Neural cell (in vitro differentiated cells): ENCODE measurements around the gene HS3ST5. TPM values are rescaled to one million over a fixed set of nuclear protein-coding genes. Genes with fewer than 3 reads are reported as not detected.

Source experiments
- H2AFZ ChIP-seq: fragments of 200-600, 300-800 bp; sonication (generic), shearing (Covaris generic); 2 replicates; pipeline ENCODE4 v1.6.0; 2014; ENCODE audit warnings: low read depth, mild to moderate bottlenecking, antibody characterized with exemption, low read length, moderate library complexity
- H3F3A ChIP-seq: fragments of 200-600 bp; shearing (Covaris generic); 2 replicates; pipeline ENCODE4 v1.6.1; 2016; ENCODE audit warnings: mild to moderate bottlenecking, moderate library complexity, mixed read lengths, antibody characterized with exemption, low read length; ENCODE audit not compliant: insufficient read depth, poor library complexity, severe bottlenecking
- H3K27ac ChIP-seq: fragments of 200-600, 300-800 bp; sonication (generic), shearing (Covaris generic); 2 replicates; pipeline ENCODE4 v1.5.1; 2014; ENCODE audit warnings: mild to moderate bottlenecking, low read length, moderate library complexity
- H3K27me3 ChIP-seq: fragments of 300-800, 200-600 bp; sonication (generic), shearing (Covaris generic); 2 replicates; pipeline ENCODE4 v1.6.0; 2014; ENCODE audit warnings: mild to moderate bottlenecking, low read depth, low read length, moderate library complexity; ENCODE audit not compliant: insufficient read depth
- H3K36me3 ChIP-seq: fragments of 300-800, 200-600 bp; sonication (generic), shearing (Covaris generic); 2 replicates; pipeline ENCODE4 v1.5.1; 2014; ENCODE audit warnings: mild to moderate bottlenecking, antibody characterized with exemption, low read length, moderate library complexity; ENCODE audit not compliant: insufficient read depth
- H3K4me2 ChIP-seq: fragments of 300-800, 200-600 bp; sonication (generic), shearing (Covaris generic); 2 replicates; pipeline ENCODE4 v1.6.0; 2014; ENCODE audit warnings: mild to moderate bottlenecking, low read length
- H3K4me3 ChIP-seq: fragments of 300-800, 200-600 bp; sonication (generic), shearing (Covaris generic); 2 replicates; pipeline ENCODE4 v1.5.1; 2014; ENCODE audit warnings: mild to moderate bottlenecking, low read length, moderate library complexity
- H3K79me2 ChIP-seq: fragments of 200-600 bp; shearing (Covaris generic); replicated peaks from 2 replicates; pipeline ENCODE4 v1.6.0; 2014; ENCODE audit warnings: mild to moderate bottlenecking, low read length, moderate library complexity; ENCODE audit not compliant: insufficient read depth
- H3K9ac ChIP-seq: fragments of 300-800, 200-600 bp; sonication (generic), shearing (Covaris generic); 2 replicates; pipeline ENCODE4 v1.6.1; 2016; ENCODE audit warnings: mild to moderate bottlenecking, low read length, mixed read lengths
- H3K9me2 ChIP-seq: fragments of 200-600 bp; shearing (Covaris generic); 2 replicates; pipeline ENCODE4 v1.6.1; 2016; ENCODE audit warnings: mild to moderate bottlenecking, low read length, mixed read lengths; ENCODE audit not compliant: insufficient read depth
- H3K9me3 ChIP-seq: fragments of 200-600, 300-800 bp; sonication (generic), shearing (Covaris generic); 2 replicates; pipeline ENCODE4 v1.6.1; 2016; ENCODE audit warnings: mild to moderate bottlenecking, mixed run types, low read length, moderate library complexity, mixed read lengths
- H4K20me1 ChIP-seq: fragments of 200-600 bp; shearing (Covaris generic); 2 replicates; pipeline ENCODE4 v1.6.1; 2016; ENCODE audit warnings: mild to moderate bottlenecking, mixed run types; ENCODE audit not compliant: insufficient read depth
- EP300 ChIP-seq: fragments of 450-650 bp; conservative IDR thresholded peaks from 2 replicates; pipeline ENCODE4 v1.6.1; 2014; ENCODE audit warnings: antibody characterized with exemption, mild to moderate bottlenecking, moderate library complexity; ENCODE audit not compliant: poor library complexity, severe bottlenecking
- EZH2 ChIP-seq: fragments of 200-600, 300-800 bp; shearing (Covaris generic), sonication (generic); IDR thresholded peaks from 2 replicates; pipeline ENCODE4 v1.6.1; 2014; ENCODE audit warnings: antibody characterized with exemption, low read length, borderline replicate concordance, mild to moderate bottlenecking; ENCODE audit not compliant: insufficient read depth, poor library complexity, severe bottlenecking
- MXI1 ChIP-seq: fragments of 450-650 bp; conservative IDR thresholded peaks from 2 replicates; pipeline ENCODE4 v1.6.1; 2014; ENCODE audit warnings: antibody characterized with exemption, mild to moderate bottlenecking; ENCODE audit not compliant: poor library complexity, severe bottlenecking
- POLR2AphosphoS5 ChIP-seq: IDR thresholded peaks from 2 replicates; pipeline ENCODE4 v1.6.1; 2012
- RAD21 ChIP-seq: fragments of 450-650 bp; conservative IDR thresholded peaks from 2 replicates; pipeline ENCODE4 v1.6.1; 2014; ENCODE audit warnings: antibody characterized with exemption, mild to moderate bottlenecking, moderate library complexity
- REST ChIP-seq: IDR thresholded peaks from 2 replicates; pipeline ENCODE4 v1.6.1; 2012; ENCODE audit warnings: borderline replicate concordance
- SMC3 ChIP-seq: fragments of 450-650 bp; conservative IDR thresholded peaks from 2 replicates; pipeline ENCODE4 v1.6.1; 2014; ENCODE audit warnings: antibody characterized with exemption, mild to moderate bottlenecking, moderate library complexity; ENCODE audit not compliant: poor library complexity
- TAF1 ChIP-seq: IDR thresholded peaks from 2 replicates; pipeline ENCODE4 v1.6.1; 2012; ENCODE audit warnings: low read depth
- polyA plus RNA-seq: library from polyadenylated mRNA; depleted of rRNA; stranded (reverse); fragments of >200 nt; gene quantifications from 2 replicates; pipeline ENCODE4 v1.2.3, GENCODE V29; 2014
- TF ChIP-seq, protein P1 (sequence below): fragments of 450-650 bp; IDR thresholded peaks from 2 replicates; pipeline ENCODE4 v1.5.1; 2014; ENCODE audit warnings: antibody characterized with exemption, mild to moderate bottlenecking, moderate library complexity; ENCODE audit not compliant: poor library complexity, severe bottlenecking

Gene HS3ST5
- polyA plus RNA-seq, 1 donor from 2014 or later: not detected

GRCh38 chr6:114119056-114119455 lies 223.8 kb downstream of the HS3ST5 start:
- Histone ChIP-seq H3K4me3 (no peak overlapping the region), H3K79me2 (no peaks in the 10 kb centered on the region), H3K9ac (no peak overlapping the region), H3K36me3 (no peaks in the 10 kb centered on the region), H4K20me1 (no peaks in the 10 kb centered on the region), H3K9me2 (no peaks in the 10 kb centered on the region), H3F3A (no peaks in the 10 kb centered on the region), H3K9me3 (no peaks in the 10 kb centered on the region), H3K27me3 (no peaks in the 10 kb centered on the region), H3K4me2 (no peak overlapping the region), H2AFZ (no peak overlapping the region), H3K27ac (no peak overlapping the region)
- TF ChIP-seq MXI1: no peak
- TF ChIP-seq, protein P1, sequence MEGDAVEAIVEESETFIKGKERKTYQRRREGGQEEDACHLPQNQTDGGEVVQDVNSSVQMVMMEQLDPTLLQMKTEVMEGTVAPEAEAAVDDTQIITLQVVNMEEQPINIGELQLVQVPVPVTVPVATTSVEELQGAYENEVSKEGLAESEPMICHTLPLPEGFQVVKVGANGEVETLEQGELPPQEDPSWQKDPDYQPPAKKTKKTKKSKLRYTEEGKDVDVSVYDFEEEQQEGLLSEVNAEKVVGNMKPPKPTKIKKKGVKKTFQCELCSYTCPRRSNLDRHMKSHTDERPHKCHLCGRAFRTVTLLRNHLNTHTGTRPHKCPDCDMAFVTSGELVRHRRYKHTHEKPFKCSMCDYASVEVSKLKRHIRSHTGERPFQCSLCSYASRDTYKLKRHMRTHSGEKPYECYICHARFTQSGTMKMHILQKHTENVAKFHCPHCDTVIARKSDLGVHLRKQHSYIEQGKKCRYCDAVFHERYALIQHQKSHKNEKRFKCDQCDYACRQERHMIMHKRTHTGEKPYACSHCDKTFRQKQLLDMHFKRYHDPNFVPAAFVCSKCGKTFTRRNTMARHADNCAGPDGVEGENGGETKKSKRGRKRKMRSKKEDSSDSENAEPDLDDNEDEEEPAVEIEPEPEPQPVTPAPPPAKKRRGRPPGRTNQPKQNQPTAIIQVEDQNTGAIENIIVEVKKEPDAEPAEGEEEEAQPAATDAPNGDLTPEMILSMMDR: no peak
- TF ChIP-seq EZH2: no peak
- TF ChIP-seq SMC3: no peak
- no peak for TF ChIP-seq REST
- no peak for TF ChIP-seq RAD21

GRCh38 chr6:114115652-114116051 lies 227.2 kb downstream of the HS3ST5 start:
- H3K27ac ChIP-seq: no peak overlapping the region
- no peak overlapping the region for H3K9ac ChIP-seq

More at GRCh38 chr6:114115652-114116051, 227.2 kb downstream of the HS3ST5 start:
- Histone ChIP-seq H3K79me2 (no peaks in the 10 kb centered on the region), H3K4me3 (no peak overlapping the region), H3K27me3 (no peaks in the 10 kb centered on the region), H4K20me1 (no peaks in the 10 kb centered on the region), H3K9me2 (no peaks in the 10 kb centered on the region), H3K36me3 (no peaks in the 10 kb centered on the region), H2AFZ (no peak overlapping the region), H3K4me2 (no peak overlapping the region), H3K9me3 (no peaks in the 10 kb centered on the region), H3F3A (no peaks in the 10 kb centered on the region)
- no peak for TF ChIP-seq SMC3
- TF ChIP-seq TAF1: no peak
- no peak for TF ChIP-seq POLR2AphosphoS5
- TF ChIP-seq MXI1: no peak
- TF ChIP-seq, protein P1: no peak
- TF ChIP-seq RAD21: no peak
- TF ChIP-seq EZH2: no peak
- no peak for TF ChIP-seq EP300
- no peak for TF ChIP-seq REST
